NOMO-1 treated with dmso at 0.1 percent for 144 hours (cell line): ENCODE data around the gene FOXP1.

Experiments used
- DNase-seq: peaks from one replicate; lab custom pipeline; 2025; ENCODE audit not compliant: unreplicated experiment; lab: John Stamatoyannopoulos, UW

Gene FOXP1

GRCh38 chr3:71583566-71584393 is at the start of gene FOXP1:
Gene FOXP1 (minus strand): TSS chr3:71583728. CDS start chr3:71198381, 385,347 bp downstream.
- peak; percentile 20 for DNase-seq

GRCh38 chr3:71629711-71630110 is 46.2 kb upstream of the FOXP1 start:
- peak; percentile 59 for DNase-seq

GRCh38 chr3:71629289-71629688 is 45.8 kb upstream of the FOXP1 start:
- DNase-seq: no peak

GRCh38 chr3:71628522-71628921 is 45.0 kb upstream of the FOXP1 start:
- DNase-seq: no peak

- DNase-seq: no peak
These were observed 42.1 kb upstream of the FOXP1 start for GRCh38 chr3:71625676-71626075.

- no peak for DNase-seq
These were observed 38.5 kb upstream of the FOXP1 start for GRCh38 chr3:71621825-71622537.

GRCh38 chr3:71618538-71618937 is 35.0 kb upstream of the FOXP1 start:
- DNase-seq: no peak

- no peak for DNase-seq
These were observed 33.1 kb upstream of the FOXP1 start for GRCh38 chr3:71616571-71617021.

GRCh38 chr3:71614869-71615268 is 31.3 kb upstream of the FOXP1 start:
- DNase-seq: no peak

GRCh38 chr3:71614426-71614825 is 30.9 kb upstream of the FOXP1 start:
- DNase-seq: no peak

GRCh38 chr3:71611099-71611498 is 27.6 kb upstream of the FOXP1 start:
- no peak for DNase-seq

GRCh38 chr3:71607364-71607763 is 23.8 kb upstream of the FOXP1 start:
- DNase-seq: no peak

- no peak for DNase-seq
These were observed 23.1 kb upstream of the FOXP1 start for GRCh38 chr3:71606582-71606981.

- no peak for DNase-seq
These were observed 18.7 kb upstream of the FOXP1 start for GRCh38 chr3:71602256-71602655.

GRCh38 chr3:71601811-71602210 is 18.3 kb upstream of the FOXP1 start:
- DNase-seq: no peak

GRCh38 chr3:71600646-71601288 is 17.2 kb upstream of the FOXP1 start:
- no peak for DNase-seq

- DNase-seq: no peak
These were observed 15.9 kb upstream of the FOXP1 start for GRCh38 chr3:71599416-71599815.

- DNase-seq: no peak
These were observed 14.8 kb upstream of the FOXP1 start for GRCh38 chr3:71598292-71598691.

- DNase-seq: no peak
These were observed 13.8 kb upstream of the FOXP1 start for GRCh38 chr3:71597286-71597685.

GRCh38 chr3:71593106-71593505 is 9.6 kb upstream of the FOXP1 start:
- DNase-seq: no peak

GRCh38 chr3:71591101-71591500 is 7.6 kb upstream of the FOXP1 start:
- no peak for DNase-seq

GRCh38 chr3:71589132-71589531 is 5.6 kb upstream of the FOXP1 start:
- no peak for DNase-seq
